ENCODE results near the gene HNRNPH1. TPM values are rescaled to one million over a fixed set of nuclear protein-coding genes. Genes with fewer than 3 reads are reported as not detected.

HNRNPH1 gene
- total and polyA plus RNA-seq, 12 donors, result 114 to 227 (median 168) TPM

DNA sequence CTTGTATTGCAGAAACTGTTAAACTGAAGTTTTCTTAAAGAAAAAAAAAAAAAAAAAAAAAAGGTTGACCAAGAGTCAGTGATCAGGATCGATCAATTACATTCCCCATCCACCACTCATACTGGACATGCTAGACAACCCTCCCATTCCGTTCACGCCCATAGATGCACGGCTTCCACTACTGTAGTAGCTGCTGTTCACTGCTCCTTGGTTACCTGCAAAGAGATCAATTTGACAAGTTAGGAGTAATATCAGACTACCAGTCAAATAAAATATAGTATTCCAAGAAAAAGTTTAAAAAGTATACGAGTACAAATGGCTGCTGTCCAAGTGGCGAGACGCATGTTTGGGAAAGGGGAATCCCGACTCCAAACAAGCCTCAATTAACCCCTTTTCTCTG lies 8.7 kb downstream of the HNRNPH1 start:
- 56 to 59% methylated on average over 8 of the region's 8 CpGs for WGBS, 2 donors
- TF ChIP-seq, protein P1, sequence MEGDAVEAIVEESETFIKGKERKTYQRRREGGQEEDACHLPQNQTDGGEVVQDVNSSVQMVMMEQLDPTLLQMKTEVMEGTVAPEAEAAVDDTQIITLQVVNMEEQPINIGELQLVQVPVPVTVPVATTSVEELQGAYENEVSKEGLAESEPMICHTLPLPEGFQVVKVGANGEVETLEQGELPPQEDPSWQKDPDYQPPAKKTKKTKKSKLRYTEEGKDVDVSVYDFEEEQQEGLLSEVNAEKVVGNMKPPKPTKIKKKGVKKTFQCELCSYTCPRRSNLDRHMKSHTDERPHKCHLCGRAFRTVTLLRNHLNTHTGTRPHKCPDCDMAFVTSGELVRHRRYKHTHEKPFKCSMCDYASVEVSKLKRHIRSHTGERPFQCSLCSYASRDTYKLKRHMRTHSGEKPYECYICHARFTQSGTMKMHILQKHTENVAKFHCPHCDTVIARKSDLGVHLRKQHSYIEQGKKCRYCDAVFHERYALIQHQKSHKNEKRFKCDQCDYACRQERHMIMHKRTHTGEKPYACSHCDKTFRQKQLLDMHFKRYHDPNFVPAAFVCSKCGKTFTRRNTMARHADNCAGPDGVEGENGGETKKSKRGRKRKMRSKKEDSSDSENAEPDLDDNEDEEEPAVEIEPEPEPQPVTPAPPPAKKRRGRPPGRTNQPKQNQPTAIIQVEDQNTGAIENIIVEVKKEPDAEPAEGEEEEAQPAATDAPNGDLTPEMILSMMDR (IDR thresholded peaks at IDR 0.05), result no peak
- ATAC-seq (no peak), DNase-seq (no peak)
- H3K27ac ChIP-seq, result no peak overlapping the region
- no peak overlapping the region for H3K4me3 ChIP-seq
- no peaks in the 10 kb centered on the region for H3K9me3 ChIP-seq
- intact Hi-C loops (cut with DNase I), result no loop called here
- H3K36me3 ChIP-seq, result peaks cover 0 to 100% (median 98%) of the 10 kb centered on the region in 9 donors
- no peaks in the 10 kb centered on the region for H3K27me3 ChIP-seq
- H3K4me1 ChIP-seq, result peaks cover 6 to 79% (median 54%) of the 10 kb centered on the region in 9 donors

DNA sequence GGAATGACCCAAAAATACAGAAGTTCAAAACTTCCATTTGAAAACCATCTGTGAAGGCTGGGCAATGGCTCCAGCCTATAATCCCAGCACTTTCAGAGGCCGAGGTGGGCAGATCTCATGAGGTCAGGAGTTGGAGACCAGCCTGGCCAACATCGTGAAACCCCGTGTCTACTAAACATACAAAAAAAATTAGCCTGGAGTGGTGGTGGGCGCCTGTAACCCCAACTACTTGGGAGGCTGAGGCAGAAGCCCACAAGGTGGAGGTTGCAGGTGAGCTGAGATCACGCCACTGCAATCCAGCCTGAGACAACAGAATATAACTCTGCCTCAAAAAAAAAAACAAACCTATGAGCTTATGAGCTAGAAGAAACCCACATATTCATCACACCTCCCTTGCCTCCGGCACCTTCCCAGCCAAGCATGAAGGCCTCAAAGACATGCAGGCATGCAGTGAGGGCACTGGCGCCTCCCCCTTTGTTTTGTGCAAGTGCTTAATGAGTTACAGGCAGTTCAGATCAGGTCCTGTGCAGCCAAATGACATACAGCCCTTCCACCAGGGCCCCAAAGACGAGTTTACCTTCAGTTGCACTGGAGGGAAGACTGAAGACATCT lies 9.9 kb downstream of the HNRNPH1 start:
- Histone ChIP-seq H3K4me1 (peaks cover 4 to 68% (median 44%) of the 10 kb centered on the region in 9 donors), H3K9me3 (no peaks in the 10 kb centered on the region), H3K4me3 (no peak overlapping the region), H3K27me3 (no peaks in the 10 kb centered on the region), H3K36me3 (peaks cover 0 to 100% (median 93%) of the 10 kb centered on the region in 9 donors), H3K27ac (no peak overlapping the region)
- TF ChIP-seq, protein P1 (IDR thresholded peaks at IDR 0.05), result no peak
- ATAC-seq (no peak), DNase-seq (no peak)
- 80 to 85% methylated on average over 8 of the region's 8 CpGs for WGBS, 2 donors
- intact Hi-C loops (cut with DNase I), result no loop called here

DNA sequence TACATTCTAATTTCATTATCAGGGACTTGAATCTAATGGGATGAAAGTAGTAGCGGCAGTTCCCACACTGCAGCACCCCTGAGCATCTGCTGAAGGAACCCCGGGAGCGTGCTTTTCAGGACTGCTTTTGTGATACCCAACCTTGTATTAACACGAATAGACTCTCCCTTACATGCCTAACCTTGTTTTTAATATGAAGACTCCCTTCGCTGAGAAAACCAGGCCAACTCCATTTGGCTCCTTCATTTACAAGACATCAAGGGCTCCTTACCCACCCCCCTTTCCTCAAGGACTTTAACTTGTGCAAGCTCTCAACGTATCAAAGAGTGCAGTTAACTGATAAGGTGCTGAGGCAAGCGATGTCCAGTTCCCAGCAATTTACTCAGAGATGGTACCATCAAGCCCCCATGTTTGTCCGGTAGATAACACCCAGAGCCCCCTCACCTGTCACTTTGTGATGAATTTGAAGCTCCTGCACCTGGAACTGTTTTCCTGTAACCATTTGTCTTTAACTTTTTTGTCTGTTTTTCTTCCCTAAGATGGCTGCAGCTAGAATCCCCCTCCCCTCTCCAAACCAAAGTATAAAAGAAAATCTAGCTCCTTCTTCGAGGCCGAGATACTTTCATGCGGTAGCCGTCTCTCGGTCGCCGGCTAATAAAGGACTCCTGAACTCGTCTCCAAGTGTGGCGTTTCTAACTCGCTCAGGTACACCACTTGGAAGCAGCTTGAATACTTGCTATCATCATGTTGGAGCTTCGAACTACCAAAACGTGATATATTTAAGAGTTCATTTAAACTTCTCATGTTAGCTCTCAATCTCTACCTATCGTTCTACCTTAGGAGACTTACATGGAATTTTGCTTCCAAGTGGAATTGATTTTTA lies 10.7 kb downstream of the HNRNPH1 start:
- TF ChIP-seq, protein P1 (IDR thresholded peaks at IDR 0.05), result no peak
- Histone ChIP-seq H3K36me3 (peaks cover 0 to 100% (median 86%) of the 10 kb centered on the region in 9 donors), H3K27ac (no peak overlapping the region), H3K9me3 (no peaks in the 10 kb centered on the region), H3K4me3 (no peak overlapping the region), H3K27me3 (no peaks in the 10 kb centered on the region), H3K4me1 (peaks cover 4 to 68% (median 44%) of the 10 kb centered on the region in 9 donors)
- intact Hi-C loops (cut with DNase I), result no loop called here
- ATAC-seq (no peak), DNase-seq (no peak)
- WGBS, 2 donors, result 81 to 83% methylated on average over 21 of the region's 21 CpGs

DNA sequence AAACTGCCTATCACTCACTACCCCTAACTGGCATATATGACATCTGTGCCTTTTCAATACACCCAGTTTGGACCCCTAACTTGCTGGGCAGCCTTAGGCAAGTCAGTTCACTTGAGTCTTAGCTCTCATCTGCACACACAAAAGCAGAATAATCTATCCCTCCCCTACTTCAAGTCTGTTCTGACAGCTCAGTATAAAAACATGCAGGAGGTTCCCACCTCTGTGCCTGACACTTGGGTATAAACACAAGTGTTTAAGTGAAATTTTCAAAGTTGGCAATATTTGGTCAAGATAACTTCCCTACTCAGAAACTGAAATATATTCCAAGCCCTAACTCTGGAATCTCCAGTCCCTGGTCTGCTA lies 12.6 kb downstream of the HNRNPH1 start:
- Histone ChIP-seq H3K27me3 (no peaks in the 10 kb centered on the region), H3K9me3 (no peaks in the 10 kb centered on the region), H3K27ac (peak overlapping the region in 1 of 10 donors; percentile 37), H3K4me1 (peaks cover 4 to 62% (median 28%) of the 10 kb centered on the region in 9 donors), H3K36me3 (peaks cover 0 to 100% (median 77%) of the 10 kb centered on the region in 9 donors), H3K4me3 (no peak overlapping the region)
- DNase-seq, result no peak
- TF ChIP-seq, protein P1 (IDR thresholded peaks at IDR 0.05), result no peak
- intact Hi-C loops (cut with DNase I), result no loop called here
- no peak for ATAC-seq
